HG03066 (cell line): ENCODE measurements around the gene MYH6.

Experiments used
- ATAC-seq: cut with Tn5 transposase; IDR thresholded peaks from one replicate; pipeline ENCODE4 v1.9.1; 2021; ENCODE audit warnings: low read depth; ENCODE audit not compliant: unreplicated experiment

The MYH6 gene

DNA sequence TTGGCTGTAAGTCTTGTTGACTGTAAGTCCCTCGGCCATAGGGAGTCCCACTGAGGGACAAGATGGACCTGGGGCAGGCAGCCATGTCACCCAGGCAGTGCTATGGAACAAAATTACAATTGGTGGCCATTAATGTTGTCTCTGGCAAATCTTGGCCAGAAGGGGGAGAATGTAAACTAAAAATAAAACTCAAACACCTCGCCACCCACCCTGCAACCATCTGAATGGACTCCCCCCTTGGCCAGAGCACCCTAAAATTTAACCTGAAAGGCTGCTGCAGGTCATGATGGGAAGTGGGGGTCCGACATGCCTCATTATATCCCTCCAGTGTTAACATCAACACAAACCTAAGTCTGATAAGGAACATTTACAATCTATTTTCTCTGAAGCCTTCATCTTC lies 63.6 kb downstream of the MYH6 start:
- no peak for ATAC-seq

DNA sequence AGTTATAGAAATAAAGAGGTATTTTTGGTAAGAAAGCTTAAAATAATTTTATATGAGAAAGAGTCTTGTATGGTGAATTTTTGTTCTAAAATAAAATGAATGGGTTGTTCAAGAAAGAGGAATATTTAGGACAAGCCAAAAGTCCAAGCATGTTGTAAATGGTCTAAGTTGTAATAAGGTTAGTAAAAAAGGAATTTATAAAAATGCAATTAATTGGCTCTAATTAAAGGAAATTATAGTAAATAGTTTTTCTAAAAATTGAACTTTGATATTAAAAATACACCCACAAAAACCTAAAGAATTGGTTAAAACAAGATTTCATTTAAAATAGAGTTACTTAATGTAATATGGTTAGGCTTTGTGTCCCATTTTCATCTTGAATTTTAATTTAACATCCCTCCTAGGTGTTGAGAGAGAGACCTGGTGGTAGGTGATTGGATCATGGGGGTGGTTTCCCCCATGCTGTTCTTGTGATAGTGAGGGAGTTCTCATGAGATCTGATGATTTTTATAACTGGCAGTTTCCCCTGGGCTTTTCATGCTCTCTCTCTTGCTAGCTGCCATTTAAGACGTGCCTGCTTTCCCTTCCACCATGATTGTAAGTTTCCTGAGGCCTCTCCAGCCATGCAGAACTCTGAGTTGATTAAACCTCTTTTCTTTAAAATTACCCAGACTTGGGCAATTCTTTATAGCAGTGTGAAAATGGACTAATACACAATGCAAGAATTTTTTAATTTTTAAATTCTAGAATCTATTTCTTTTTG lies 68.4 kb downstream of the MYH6 start:
- ATAC-seq = no peak

DNA sequence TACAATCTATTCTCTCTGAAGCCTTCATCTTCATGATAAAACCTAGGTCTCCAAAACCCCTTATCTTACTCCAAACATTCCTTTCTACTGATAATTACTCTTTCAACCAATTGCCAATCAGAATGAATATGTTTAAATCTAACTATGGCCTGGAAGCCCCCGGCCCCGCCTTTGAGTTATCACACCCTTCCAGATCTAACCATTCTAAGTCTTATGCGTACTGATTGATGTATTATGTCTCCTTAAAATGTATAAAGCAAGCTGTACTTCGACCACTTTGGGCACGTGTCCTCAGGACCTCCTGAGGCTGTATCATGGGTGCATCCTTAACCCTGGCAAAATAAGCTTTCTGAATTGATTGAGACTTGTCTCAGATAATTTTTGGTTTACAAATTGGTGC lies 72.5 kb downstream of the MYH6 start:
- ATAC-seq = no peak
